ENCODE data around the gene ALDH1L1.

ALDH1L1 gene

GRCh38 chr3:126153695-126154360 lies 26.6 kb downstream of the ALDH1L1 start:
- DNase-seq, result no peak

GRCh38 chr3:126152901-126153694 lies 27.3 kb downstream of the ALDH1L1 start:
- no peak for DNase-seq

- no peak for DNase-seq
These were observed 27.9 kb downstream of the ALDH1L1 start for GRCh38 chr3:126152458-126152857.

- DNase-seq, result no peak
These were observed 28.7 kb downstream of the ALDH1L1 start for GRCh38 chr3:126151562-126152302.

- no peak for DNase-seq
These were observed 30.3 kb downstream of the ALDH1L1 start for GRCh38 chr3:126149960-126150515.

GRCh38 chr3:126149256-126149902 lies 31.0 kb downstream of the ALDH1L1 start:
- no peak for DNase-seq

- no peak for DNase-seq
These were observed 32.3 kb downstream of the ALDH1L1 start for GRCh38 chr3:126147932-126148683.

- no peak for DNase-seq
These were observed 33.0 kb downstream of the ALDH1L1 start for GRCh38 chr3:126147147-126147931.

- no peak for DNase-seq
These were observed 33.8 kb downstream of the ALDH1L1 start for GRCh38 chr3:126146525-126147146.

- no peak for DNase-seq
These were observed 34.4 kb downstream of the ALDH1L1 start for GRCh38 chr3:126146034-126146433.

GRCh38 chr3:126142652-126143051 lies 37.7 kb downstream of the ALDH1L1 start:
- DNase-seq, result no peak

GRCh38 chr3:126137490-126138130 lies 42.8 kb downstream of the ALDH1L1 start:
- DNase-seq, result no peak

- DNase-seq, result no peak
These were observed 43.8 kb downstream of the ALDH1L1 start for GRCh38 chr3:126136428-126137220.

- no peak for DNase-seq
These were observed 44.8 kb downstream of the ALDH1L1 start for GRCh38 chr3:126135406-126136076.

GRCh38 chr3:126135071-126135405 lies 45.3 kb downstream of the ALDH1L1 start:
- DNase-seq, result no peak

GRCh38 chr3:126134219-126134975 lies 46.0 kb downstream of the ALDH1L1 start:
- DNase-seq, result no peak

GRCh38 chr3:126133606-126134005 lies 46.8 kb downstream of the ALDH1L1 start:
- no peak for DNase-seq

All from GF-D8 (cell line).